Thoracic aorta (tissue), 2 donors: ENCODE results near the gene UBE2H. TPM values are rescaled to one million over a fixed set of nuclear protein-coding genes. Genes with fewer than 3 reads are reported as not detected.

Experiments used
- ATAC-seq: fragments of 150-250 bp; one replicate; pipeline ENCODE4 v1.8.0; 2017; ENCODE audit warnings: low read depth; ENCODE audit not compliant: insufficient number of reproducible peaks, low FRiP score
- DNase-seq: peaks from one replicate; pipeline ENCODE4 v3.0.0-alpha.2; 2020; ENCODE audit warnings: low spot score
- H3K27ac ChIP-seq, 2 donors: fragments of 200-600 bp; sonication (generic); 1 replicate in 1 of 2; 2 replicates in 1 of 2; pipeline ENCODE4 v1.5.1; 2016; ENCODE audit warnings: mild to moderate bottlenecking in 2 of 2, moderate library complexity in 2 of 2
- H3K27me3 ChIP-seq: fragments of 200-600 bp; sonication (generic); replicated peaks from 2 replicates; pipeline ENCODE4 v1.6.0; 2016; ENCODE audit warnings: mild to moderate bottlenecking; ENCODE audit not compliant: insufficient read depth
- H3K36me3 ChIP-seq: fragments of 200-600 bp; sonication (generic); one replicate; pipeline ENCODE4 v1.5.1; 2016
- H3K4me1 ChIP-seq, 2 donors: fragments of 200-600 bp; sonication (generic); 1 replicate in 1 of 2; 2 replicates in 1 of 2; pipeline versions ENCODE4 v1.5.1 to v1.6.0; 2016; ENCODE audit warnings: low read depth in 2 of 2, mild to moderate bottlenecking in 1 of 2; ENCODE audit not compliant: control insufficient read depth in 1 of 2
- H3K4me3 ChIP-seq: fragments of 200-600 bp; sonication (generic); 2 replicates; pipeline ENCODE4 v1.5.1; 2016; ENCODE audit warnings: mild to moderate bottlenecking
- H3K9me3 ChIP-seq: fragments of 200-600 bp; sonication (generic); 2 replicates; pipeline ENCODE4 v1.5.1; 2016
- total RNA-seq, 2 donors: library from RNA; depleted of rRNA; stranded (reverse); fragments of >200 nt; gene quantifications; one replicate each; pipeline versions ENCODE4 v1.1.0 to v1.2.3, GENCODE V29; 2016
- TF ChIP-seq, protein P1 (sequence below): fragments of 200-600 bp; sonication (generic); IDR thresholded peaks from one replicate; pipeline ENCODE4 v1.5.1; 2019; ENCODE audit warnings: antibody characterized with exemption

The UBE2H gene
- total RNA-seq, 2 donors from 2014 or later: 136 to 158 TPM

GRCh38 chr7:129950191-129950932 lies 2.4 kb downstream of the UBE2H start:
- TF ChIP-seq, protein P1, sequence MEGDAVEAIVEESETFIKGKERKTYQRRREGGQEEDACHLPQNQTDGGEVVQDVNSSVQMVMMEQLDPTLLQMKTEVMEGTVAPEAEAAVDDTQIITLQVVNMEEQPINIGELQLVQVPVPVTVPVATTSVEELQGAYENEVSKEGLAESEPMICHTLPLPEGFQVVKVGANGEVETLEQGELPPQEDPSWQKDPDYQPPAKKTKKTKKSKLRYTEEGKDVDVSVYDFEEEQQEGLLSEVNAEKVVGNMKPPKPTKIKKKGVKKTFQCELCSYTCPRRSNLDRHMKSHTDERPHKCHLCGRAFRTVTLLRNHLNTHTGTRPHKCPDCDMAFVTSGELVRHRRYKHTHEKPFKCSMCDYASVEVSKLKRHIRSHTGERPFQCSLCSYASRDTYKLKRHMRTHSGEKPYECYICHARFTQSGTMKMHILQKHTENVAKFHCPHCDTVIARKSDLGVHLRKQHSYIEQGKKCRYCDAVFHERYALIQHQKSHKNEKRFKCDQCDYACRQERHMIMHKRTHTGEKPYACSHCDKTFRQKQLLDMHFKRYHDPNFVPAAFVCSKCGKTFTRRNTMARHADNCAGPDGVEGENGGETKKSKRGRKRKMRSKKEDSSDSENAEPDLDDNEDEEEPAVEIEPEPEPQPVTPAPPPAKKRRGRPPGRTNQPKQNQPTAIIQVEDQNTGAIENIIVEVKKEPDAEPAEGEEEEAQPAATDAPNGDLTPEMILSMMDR: no peak
- H3K9me3 ChIP-seq: no peaks in the 10 kb centered on the region
- no peak for DNase-seq
- H3K27ac ChIP-seq: peak overlapping the region; percentile 94 to 98
- no peak for ATAC-seq
- peaks cover 24 to 47% of the 10 kb centered on the region in 2 donors for H3K4me1 ChIP-seq
- H3K4me3 ChIP-seq: peak overlapping the region; percentile 89
- H3K36me3 ChIP-seq: no peaks in the 10 kb centered on the region
- H3K27me3 ChIP-seq: no peaks in the 10 kb centered on the region

DNA sequence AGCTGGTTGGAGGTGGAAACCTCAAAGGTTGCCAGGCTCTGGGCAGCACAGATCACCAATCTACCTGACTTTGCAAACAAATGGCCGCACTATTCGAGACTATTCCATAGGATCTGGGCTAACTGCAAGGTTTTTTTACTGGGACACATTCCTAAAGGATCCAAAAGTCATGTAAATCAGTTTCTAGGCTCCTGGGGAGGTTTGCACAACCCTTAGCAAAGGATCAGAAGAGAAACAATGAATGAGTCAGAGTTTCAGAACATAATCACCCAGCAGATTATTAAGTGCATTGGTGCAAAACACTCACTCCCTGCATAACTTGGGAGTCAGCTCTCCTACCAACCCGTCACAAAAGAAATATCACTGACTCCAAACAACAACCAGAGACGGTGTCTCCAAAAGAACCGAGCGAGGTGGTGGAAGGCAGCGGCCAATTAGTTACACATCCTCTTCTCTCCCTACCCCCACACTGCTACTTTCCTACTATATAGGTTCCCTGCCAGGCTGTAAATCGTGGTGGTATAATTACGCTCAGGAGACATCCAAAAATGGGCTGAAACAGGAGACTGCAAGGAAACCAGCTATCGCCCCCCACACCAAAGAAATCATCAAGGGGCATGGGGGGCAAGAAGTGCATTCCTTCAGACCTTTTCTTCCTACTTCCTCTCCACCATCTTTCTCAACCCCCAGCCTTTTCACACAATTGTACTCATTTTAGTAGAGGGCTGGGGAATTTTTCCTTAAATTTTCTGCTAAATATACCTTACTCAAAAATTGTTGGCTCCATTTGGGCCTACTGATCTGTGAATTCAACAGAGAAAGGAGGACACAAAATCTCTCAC lies 3.2 kb downstream of the UBE2H start:
- TF ChIP-seq, protein P1: no peak
- ATAC-seq (no peak), DNase-seq (no peak)
- H3K27ac ChIP-seq: peak overlapping the region; percentile 94 to 98
- peaks cover 28 to 48% of the 10 kb centered on the region in 2 donors for H3K4me1 ChIP-seq
- peak overlapping the region; percentile 89 for H3K4me3 ChIP-seq
- H3K27me3 ChIP-seq: no peaks in the 10 kb centered on the region
- no peaks in the 10 kb centered on the region for H3K9me3 ChIP-seq
- no peaks in the 10 kb centered on the region for H3K36me3 ChIP-seq

- DNase-seq: peak; percentile 67
- ATAC-seq: peak; percentile 51
- TF ChIP-seq, protein P1: no peak
These were observed 3.9 kb downstream of the UBE2H start for GRCh38 chr7:129948877-129949291.

DNA sequence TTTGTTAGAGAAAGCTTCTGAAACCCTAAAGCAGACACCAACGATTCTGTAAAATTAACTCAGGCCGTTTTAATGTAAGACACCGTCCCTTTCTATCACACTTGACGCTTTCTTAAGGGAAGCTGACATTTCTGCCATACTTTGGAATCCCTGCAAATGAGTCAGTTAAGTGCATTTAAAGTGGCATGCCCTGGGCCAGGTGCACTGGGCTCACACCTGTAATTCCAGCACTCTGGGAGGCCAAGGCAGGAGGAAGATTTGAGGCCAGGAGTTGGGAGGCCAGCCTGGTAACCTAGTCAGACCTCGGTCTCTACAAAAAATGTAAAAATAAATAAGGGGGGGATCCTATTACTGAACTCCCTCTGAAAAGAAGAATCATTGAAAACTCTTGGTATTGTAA lies 4.4 kb downstream of the UBE2H start:
- peak overlapping the region; percentile 89 for H3K4me3 ChIP-seq
- ATAC-seq: no peak
- TF ChIP-seq, protein P1: no peak
- peak overlapping the region; percentile 94 to 98 for H3K27ac ChIP-seq
- H3K4me1 ChIP-seq: peaks cover 28 to 48% of the 10 kb centered on the region in 2 donors
- no peak for DNase-seq
- no peaks in the 10 kb centered on the region for H3K9me3 ChIP-seq
- no peaks in the 10 kb centered on the region for H3K27me3 ChIP-seq
- H3K36me3 ChIP-seq: no peaks in the 10 kb centered on the region

More at GRCh38 chr7:129948877-129949291, 3.9 kb downstream of the UBE2H start:
- Histone ChIP-seq H3K27ac (peak overlapping the region; percentile 94 to 98), H3K9me3 (no peaks in the 10 kb centered on the region), H3K36me3 (no peaks in the 10 kb centered on the region), H3K27me3 (no peaks in the 10 kb centered on the region), H3K4me1 (peaks cover 28 to 48% of the 10 kb centered on the region in 2 donors), H3K4me3 (peak overlapping the region; percentile 89)

- Histone ChIP-seq H3K9me3 (no peaks in the 10 kb centered on the region), H3K4me3 (peak overlapping the region; percentile 89), H3K27ac (peak overlapping the region; percentile 94 to 98), H3K4me1 (peaks cover 28 to 52% of the 10 kb centered on the region in 2 donors), H3K27me3 (no peaks in the 10 kb centered on the region), H3K36me3 (no peaks in the 10 kb centered on the region)
- peak; percentile 29 for ATAC-seq
- DNase-seq: no peak
- TF ChIP-seq, protein P1: no peak
These were observed 5.1 kb downstream of the UBE2H start for GRCh38 chr7:129947701-129948100.
